ENCODE results near the gene SCAF8.
A peak's percentile ranks its signal among the peaks of the same experiment; 100 is the strongest.

DNA sequence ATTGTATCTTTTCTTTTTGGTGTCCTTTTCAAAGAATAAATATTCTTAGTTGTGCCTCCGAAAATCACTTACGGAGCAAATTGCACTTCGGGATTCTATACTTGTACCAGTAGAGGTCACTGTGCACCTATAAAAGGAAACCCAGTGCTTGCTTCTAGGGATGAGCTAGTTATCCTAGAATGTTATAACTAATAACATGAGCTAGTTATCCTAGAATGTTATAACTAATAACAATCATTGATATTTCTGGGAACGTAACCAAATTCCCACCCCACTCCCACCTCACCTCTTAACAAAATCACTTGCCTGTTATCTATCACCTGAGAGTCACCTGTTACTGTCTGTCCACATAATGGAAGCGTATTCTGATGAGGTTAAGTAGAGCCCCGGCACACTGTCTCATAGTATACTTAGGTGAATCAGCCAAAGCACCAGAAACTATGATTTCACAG, 135.0 kb downstream of the SCAF8 start:
- TF ChIP-seq POLR2A (IDR thresholded peaks at IDR 0.05) (no peak), POLR2AphosphoS5 (IDR thresholded peaks at IDR 0.05) (no peak), CTCF (IDR thresholded peaks at IDR 0.05) (peak in 5 of 6 experiments; percentile 15 to 50 (median 43)), EP300 (IDR thresholded peaks at IDR 0.05) (no peak)

Data from upper lobe of left lung (tissue), 4 donors.